ENCODE measurements around the gene ASB18.

DNA sequence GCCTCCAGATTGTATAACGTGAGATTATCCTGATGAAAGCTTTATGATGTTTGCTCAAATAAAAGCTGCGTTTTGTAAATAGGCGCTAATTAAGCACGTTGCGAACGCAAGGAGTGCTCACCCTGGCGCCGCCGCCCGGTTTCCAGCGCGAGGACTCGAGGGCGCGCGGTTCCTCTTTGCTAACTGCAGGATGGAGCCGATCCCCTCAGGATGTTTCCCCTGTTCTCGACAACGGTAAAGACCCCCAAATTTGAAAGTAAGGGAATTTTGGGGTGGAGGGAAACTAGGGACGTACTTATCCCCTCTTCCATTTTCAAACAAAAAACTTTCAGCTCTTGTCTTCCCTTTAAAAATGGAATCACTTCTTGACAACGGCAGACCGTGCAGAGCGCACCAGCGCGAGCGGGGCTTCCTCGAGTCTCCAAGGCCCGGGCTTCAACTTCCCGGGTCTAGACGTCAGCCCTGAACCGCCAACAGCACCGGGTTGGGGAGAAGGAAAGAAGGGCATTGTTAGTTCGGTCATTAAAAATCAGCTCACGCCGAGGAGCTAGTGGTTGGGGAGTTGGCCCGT lies 95.0 kb downstream of the ASB18 start:
- TF ChIP-seq CTCF (IDR thresholded peaks at IDR 0.05; ENCODE audit: low read depth, low read length, missing input control) = no peak
- TF ChIP-seq YY1 (IDR thresholded peaks at IDR 0.05) = no peak
- TF ChIP-seq RAD21 (IDR thresholded peaks at IDR 0.05) = no peak
- TF ChIP-seq, protein P1, sequence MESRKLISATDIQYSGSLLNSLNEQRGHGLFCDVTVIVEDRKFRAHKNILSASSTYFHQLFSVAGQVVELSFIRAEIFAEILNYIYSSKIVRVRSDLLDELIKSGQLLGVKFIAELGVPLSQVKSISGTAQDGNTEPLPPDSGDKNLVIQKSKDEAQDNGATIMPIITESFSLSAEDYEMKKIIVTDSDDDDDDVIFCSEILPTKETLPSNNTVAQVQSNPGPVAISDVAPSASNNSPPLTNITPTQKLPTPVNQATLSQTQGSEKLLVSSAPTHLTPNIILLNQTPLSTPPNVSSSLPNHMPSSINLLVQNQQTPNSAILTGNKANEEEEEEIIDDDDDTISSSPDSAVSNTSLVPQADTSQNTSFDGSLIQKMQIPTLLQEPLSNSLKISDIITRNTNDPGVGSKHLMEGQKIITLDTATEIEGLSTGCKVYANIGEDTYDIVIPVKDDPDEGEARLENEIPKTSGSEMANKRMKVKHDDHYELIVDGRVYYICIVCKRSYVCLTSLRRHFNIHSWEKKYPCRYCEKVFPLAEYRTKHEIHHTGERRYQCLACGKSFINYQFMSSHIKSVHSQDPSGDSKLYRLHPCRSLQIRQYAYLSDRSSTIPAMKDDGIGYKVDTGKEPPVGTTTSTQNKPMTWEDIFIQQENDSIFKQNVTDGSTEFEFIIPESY (IDR thresholded peaks at IDR 0.05) = no peak
- no peak for TF ChIP-seq JUND (IDR thresholded peaks at IDR 0.05)
- no peak for TF ChIP-seq REST (IDR thresholded peaks at IDR 0.05)
- TF ChIP-seq TAF1 (conservative IDR thresholded peaks at IDR 0.05) = no peak
- no peak for TF ChIP-seq GABPA (IDR thresholded peaks at IDR 0.05 in 1 of 2, conservative IDR thresholded peaks at IDR 0.05 in 1 of 2)
- TF ChIP-seq SP1 (IDR thresholded peaks at IDR 0.05) = no peak
- TF ChIP-seq FOXA1 (IDR thresholded peaks at IDR 0.05) = no peak
- TF ChIP-seq MAX (IDR thresholded peaks at IDR 0.05) = no peak
- TF ChIP-seq RXRA (IDR thresholded peaks at IDR 0.05) = no peak
